PC-9 (cell line): Measurements from ENCODE around the gene ZNF283.

Experiments used
- EZH2 ChIP-seq: fragments of 200-600 bp; sonication (generic); IDR thresholded peaks from 2 replicates; pipeline ENCODE4 v1.8.0; 2017; ENCODE audit warnings: antibody characterized with exemption, low read depth
- TF ChIP-seq, protein P1 (sequence below): fragments of 200-600 bp; sonication (generic); conservative IDR thresholded peaks from 2 replicates; pipeline ENCODE4 v1.6.1; 2017; ENCODE audit warnings: mixed run types, antibody characterized with exemption, mild to moderate bottlenecking, moderate library complexity

GRCh38 chr19:43778651-43779050 is 48.5 kb upstream of the ZNF283 start:
- no peak for TF ChIP-seq EZH2
- TF ChIP-seq, protein P1, sequence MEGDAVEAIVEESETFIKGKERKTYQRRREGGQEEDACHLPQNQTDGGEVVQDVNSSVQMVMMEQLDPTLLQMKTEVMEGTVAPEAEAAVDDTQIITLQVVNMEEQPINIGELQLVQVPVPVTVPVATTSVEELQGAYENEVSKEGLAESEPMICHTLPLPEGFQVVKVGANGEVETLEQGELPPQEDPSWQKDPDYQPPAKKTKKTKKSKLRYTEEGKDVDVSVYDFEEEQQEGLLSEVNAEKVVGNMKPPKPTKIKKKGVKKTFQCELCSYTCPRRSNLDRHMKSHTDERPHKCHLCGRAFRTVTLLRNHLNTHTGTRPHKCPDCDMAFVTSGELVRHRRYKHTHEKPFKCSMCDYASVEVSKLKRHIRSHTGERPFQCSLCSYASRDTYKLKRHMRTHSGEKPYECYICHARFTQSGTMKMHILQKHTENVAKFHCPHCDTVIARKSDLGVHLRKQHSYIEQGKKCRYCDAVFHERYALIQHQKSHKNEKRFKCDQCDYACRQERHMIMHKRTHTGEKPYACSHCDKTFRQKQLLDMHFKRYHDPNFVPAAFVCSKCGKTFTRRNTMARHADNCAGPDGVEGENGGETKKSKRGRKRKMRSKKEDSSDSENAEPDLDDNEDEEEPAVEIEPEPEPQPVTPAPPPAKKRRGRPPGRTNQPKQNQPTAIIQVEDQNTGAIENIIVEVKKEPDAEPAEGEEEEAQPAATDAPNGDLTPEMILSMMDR: no peak
